Mucosa of descending colon (tissue), 3 donors: ENCODE data around the gene C6orf62. TPM values are rescaled to one million over a fixed set of nuclear protein-coding genes. Genes with fewer than 3 reads are reported as not detected.
"Not testable (repeated sequence)": the region's sequence is repeated elsewhere in the genome, so short reads cannot be mapped to it uniquely, and the experiment has no call there.

Experiments
- ATAC-seq: fragments of 200-7000 bp; cut with Tn5 transposase; one replicate; pipeline ENCODE4 v1.9.1; 2020; ENCODE audit warnings: mild to moderate bottlenecking, moderate library complexity
- DNase-seq, 3 donors: peaks; one replicate each; pipeline ENCODE4 v3.0.0-alpha.2; 2020
- H3K36me3 ChIP-seq: fragments of 200-600 bp; one replicate; pipeline ENCODE4 v1.8.0; 2021; ENCODE audit warnings: low read depth, mild to moderate bottlenecking
- H3K4me1 ChIP-seq: fragments of 200-600 bp; one replicate; pipeline ENCODE4 v1.8.0; 2021; ENCODE audit warnings: low read depth, mild to moderate bottlenecking
- H3K4me3 ChIP-seq: fragments of 200-600 bp; one replicate; pipeline ENCODE4 v1.8.0; 2021; ENCODE audit warnings: mild to moderate bottlenecking
- H3K9me3 ChIP-seq: fragments of 200-600 bp; one replicate; pipeline ENCODE4 v1.8.0; 2021; ENCODE audit warnings: mild to moderate bottlenecking
- intact Hi-C, 2 donors: fragments of 100-400 bp; cut with DNase I in 1 of 2; cut with micrococcal nuclease in 1 of 2; formaldehyde crosslinking; loops; one replicate each; pipeline versions ENCODE4 v1.11.0 to v1.11.1; 2022; cut with DNase I, micrococcal nuclease
- total RNA-seq, 3 donors: library from RNA; stranded (reverse); fragmentation: NEBNext Ultra II Directional in 2 of 3; extraction: Animal tissue kit (Norgen Biotek cat#: 25700) in 2 of 3; gene quantifications; one replicate each; pipeline versions ENCODE4 v1.2.1 to v1.2.4, GENCODE V29; 2021 to 2023
- TF ChIP-seq, protein P1 (sequence below): fragments of 200-600 bp; IDR thresholded peaks from one replicate; pipeline ENCODE4 v1.8.0; 2022; ENCODE audit warnings: antibody characterized with exemption, mild to moderate bottlenecking
- donor health status: DM: no; HTN: no; CAD: no; lungs with moderate emphysema.
- donor health status: DM: no; HTN: no; CAD: no.
- donor health status: DM: no; HTN: yes; CAD: no.

Gene C6orf62
- total RNA-seq, 3 donors from 2014 or later: 70.3 to 85.1 (median 85.1) TPM

DNA sequence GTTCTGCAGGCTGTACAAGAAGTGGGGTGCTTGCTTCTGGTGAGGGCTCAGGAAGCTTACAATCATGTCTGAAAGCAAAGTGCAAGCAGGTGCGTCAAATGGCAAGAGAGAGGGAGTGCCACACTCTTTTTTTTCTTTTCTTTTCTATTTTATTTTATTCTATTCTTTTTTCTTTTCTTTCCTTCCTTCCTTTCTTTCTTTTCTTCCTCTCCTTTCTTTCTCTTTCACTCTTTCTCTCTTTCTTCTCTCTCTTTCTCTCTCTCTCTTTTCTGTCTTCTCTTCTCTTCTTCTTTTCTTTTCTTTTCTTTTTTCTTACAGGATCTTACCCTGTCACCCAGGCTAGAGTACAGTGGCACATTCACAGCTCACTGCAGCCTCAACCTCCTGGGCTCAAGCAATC lies 32.5 kb downstream of the C6orf62 start:
- no peaks in the 10 kb centered on the region for H3K4me1 ChIP-seq
- ATAC-seq (no peak), DNase-seq (no peak)
- H3K4me3 ChIP-seq: no peak overlapping the region
- no peaks in the 10 kb centered on the region for H3K36me3 ChIP-seq
- no peaks in the 10 kb centered on the region for H3K9me3 ChIP-seq
- intact Hi-C loops: no loop called here
- TF ChIP-seq, protein P1, sequence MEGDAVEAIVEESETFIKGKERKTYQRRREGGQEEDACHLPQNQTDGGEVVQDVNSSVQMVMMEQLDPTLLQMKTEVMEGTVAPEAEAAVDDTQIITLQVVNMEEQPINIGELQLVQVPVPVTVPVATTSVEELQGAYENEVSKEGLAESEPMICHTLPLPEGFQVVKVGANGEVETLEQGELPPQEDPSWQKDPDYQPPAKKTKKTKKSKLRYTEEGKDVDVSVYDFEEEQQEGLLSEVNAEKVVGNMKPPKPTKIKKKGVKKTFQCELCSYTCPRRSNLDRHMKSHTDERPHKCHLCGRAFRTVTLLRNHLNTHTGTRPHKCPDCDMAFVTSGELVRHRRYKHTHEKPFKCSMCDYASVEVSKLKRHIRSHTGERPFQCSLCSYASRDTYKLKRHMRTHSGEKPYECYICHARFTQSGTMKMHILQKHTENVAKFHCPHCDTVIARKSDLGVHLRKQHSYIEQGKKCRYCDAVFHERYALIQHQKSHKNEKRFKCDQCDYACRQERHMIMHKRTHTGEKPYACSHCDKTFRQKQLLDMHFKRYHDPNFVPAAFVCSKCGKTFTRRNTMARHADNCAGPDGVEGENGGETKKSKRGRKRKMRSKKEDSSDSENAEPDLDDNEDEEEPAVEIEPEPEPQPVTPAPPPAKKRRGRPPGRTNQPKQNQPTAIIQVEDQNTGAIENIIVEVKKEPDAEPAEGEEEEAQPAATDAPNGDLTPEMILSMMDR: no peak

DNA sequence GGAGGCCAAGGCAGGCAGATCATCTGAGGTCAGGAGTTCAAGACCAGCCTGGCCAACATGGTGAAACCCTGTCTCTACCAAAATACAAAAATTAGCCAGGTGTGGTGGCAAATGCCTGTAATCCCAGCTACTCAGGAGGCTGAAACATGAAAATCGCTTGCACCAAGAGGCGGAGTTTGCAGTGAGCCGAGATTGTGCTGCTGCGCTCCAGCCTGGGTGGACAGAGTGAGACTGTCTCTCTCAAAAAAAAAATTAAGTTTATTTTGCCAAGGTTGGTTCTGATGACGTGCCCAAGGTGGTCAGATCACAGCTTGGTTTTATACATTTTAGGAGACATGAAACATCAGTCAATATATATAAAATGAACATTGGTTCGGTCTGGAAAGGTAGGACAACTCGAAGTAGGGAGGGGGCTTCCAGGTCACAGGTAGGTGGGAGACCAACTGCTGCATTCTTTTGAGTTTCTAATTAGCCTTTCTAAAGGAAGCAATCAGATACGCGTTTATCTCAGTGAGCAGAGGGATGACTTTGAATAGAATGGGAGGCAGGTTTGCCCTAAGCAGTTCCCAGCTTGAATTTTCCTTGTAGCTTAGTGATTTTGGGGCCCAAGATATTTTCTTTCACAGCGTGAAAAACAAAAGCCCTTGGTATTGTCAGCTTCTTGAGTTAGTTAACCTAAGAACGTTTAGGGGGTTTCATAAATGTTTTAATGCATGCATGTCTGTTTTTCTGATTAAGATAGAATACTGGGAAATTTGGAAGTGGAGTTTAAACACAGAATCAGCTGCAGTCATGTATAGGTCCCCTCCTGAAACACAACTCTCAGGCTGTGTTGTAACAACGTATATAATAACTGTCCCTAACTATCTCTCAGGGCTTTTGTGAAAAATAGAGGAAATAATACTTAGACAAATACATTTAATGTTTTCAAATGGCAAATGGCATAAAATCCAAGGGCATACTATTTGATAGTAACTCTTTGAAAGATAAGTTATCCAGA lies 35.4 kb downstream of the C6orf62 start:
- intact Hi-C loops: no loop called here
- Histone ChIP-seq H3K4me1 (no peaks in the 10 kb centered on the region), H3K36me3 (no peaks in the 10 kb centered on the region), H3K4me3 (no peak overlapping the region), H3K9me3 (no peaks in the 10 kb centered on the region)
- TF ChIP-seq, protein P1: no peak
- ATAC-seq (no peak), DNase-seq (no peak)

DNA sequence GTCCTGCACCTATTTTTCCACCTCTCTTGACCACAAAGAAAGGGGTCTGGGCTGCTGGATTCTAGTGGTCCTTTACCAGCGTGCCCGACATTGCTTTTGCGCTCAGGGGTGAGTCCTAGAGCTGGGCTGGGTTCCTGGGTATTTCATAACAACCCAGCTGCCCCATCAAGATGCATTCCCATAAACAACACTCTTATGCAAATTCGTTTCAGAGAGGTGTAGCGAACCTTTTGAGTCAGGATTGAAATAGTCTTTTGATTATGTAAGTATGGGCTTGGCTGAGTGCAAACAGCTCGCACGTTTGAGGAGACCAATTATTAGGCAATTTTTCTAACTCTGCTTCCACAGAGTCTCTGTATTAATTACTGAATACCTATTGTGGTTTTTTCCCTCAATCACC lies 38.4 kb downstream of the C6orf62 start:
- Histone ChIP-seq H3K4me1 (no peaks in the 10 kb centered on the region), H3K36me3 (no peaks in the 10 kb centered on the region), H3K9me3 (no peaks in the 10 kb centered on the region), H3K4me3 (no peak overlapping the region)
- ATAC-seq: no peak
- TF ChIP-seq, protein P1: no peak
- no peak for DNase-seq
- intact Hi-C loops: no loop called here

DNA sequence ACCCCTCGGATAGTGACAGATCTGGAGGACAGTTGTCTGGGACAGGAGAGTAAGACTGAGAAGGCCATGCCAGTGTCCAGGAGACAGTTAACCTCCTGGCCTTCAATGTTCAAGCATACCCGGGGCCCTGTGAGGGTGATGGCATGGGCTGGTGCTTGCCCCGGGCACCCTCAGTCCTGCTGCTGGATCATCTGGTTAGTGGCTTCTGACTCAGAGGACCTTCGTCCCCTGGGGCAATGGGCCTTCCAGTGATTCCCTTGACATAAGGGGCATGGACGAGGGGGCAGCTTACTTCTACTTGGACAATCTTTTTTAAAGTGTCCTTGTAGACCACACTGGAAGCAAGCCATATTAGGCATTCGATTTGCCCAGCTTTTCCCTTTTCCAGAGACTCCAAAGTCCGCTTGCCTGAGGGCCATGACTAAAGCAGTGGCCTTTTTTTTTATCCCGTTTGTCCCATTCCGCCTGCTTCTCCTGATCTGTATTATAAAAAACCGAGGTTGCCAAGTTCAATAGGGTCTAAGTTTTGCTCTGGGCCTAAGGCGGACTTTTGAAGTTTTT lies 40.1 kb downstream of the C6orf62 start:
- intact Hi-C loops, ATAC-seq, DNase-seq: not testable (repeated sequence)

DNA sequence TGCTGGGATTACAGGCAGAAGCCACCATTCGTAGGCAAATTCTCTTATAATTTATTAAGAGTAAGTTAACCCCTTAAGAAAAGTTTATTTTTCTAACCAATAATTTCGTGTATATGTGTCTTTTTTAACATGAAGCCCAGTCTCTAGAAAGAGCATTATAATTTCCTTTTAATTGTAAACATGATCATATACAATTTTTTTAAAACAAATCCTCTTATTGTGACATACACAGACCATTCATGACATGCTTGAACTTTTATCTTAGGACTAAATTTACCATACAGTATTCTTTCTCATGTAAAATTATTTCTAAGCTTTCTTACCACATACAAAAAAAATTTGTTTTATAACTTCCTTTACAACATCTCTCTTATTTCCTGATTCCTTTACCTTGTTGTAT lies 45.3 kb downstream of the C6orf62 start:
- intact Hi-C loops: no loop called here
- no peak for ATAC-seq
- peaks cover 5% of the 10 kb centered on the region for H3K9me3 ChIP-seq
- no peak for DNase-seq
- no peaks in the 10 kb centered on the region for H3K4me1 ChIP-seq
- TF ChIP-seq, protein P1: no peak
- no peak overlapping the region for H3K4me3 ChIP-seq
- H3K36me3 ChIP-seq: no peaks in the 10 kb centered on the region

More for the DNA sequence above, 40.1 kb downstream of the C6orf62 start:
- H3K9me3 ChIP-seq, H3K36me3 ChIP-seq, H3K4me3 ChIP-seq, H3K4me1 ChIP-seq: not testable (repeated sequence)

DNA sequence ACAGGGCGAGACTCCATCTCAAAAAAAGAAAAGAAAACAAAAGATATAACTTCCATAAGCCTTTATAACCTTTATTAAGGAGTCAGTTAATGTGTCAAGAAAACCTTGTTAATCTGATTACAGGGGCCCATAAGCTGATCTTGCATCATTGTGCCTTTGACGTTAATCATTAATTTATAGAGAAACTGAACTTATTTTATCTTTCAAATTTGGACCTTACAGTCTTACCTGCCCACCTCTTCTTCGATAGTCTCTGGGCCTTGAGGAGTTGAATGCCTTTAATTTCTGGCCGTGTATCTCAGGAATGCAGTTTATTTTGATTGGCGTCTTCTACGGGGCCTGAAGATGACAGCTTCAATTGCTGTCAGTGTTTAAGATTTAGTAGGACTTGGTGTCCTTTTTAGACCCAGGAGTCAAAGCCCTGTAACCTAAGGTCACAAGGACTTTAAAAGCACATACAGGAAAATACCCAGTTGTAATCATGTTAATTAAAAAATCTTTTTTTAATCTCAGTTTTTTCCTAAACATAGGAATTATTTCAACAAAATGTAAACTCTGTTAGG lies 46.3 kb downstream of the C6orf62 start:
- TF ChIP-seq, protein P1: no peak
- no peaks in the 10 kb centered on the region for H3K36me3 ChIP-seq
- H3K9me3 ChIP-seq: peaks cover 5% of the 10 kb centered on the region
- intact Hi-C loops: no loop called here
- H3K4me1 ChIP-seq: peaks cover 9% of the 10 kb centered on the region
- no peak for ATAC-seq
- DNase-seq: no peak
- no peak overlapping the region for H3K4me3 ChIP-seq

DNA sequence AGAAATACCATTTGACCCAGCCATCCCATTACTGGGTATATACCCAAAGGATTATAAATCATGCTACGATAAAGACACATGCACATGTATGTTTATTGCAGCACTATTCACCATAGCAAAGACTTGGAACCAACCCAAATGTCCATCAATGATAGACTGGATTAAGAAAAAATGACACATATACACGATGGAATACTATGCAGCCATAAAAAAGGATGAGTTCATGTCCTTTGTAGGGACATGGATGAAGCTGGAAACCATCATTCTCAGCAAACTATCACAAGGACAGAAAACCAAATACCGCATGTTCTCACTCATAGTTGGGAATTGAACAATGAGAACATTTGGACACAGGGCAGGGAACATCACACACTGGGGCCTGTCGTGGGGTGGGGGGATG lies 47.9 kb downstream of the C6orf62 start:
- H3K4me3 ChIP-seq, intact Hi-C loops, ATAC-seq, H3K9me3 ChIP-seq, H3K36me3 ChIP-seq, H3K4me1 ChIP-seq, DNase-seq: not testable (repeated sequence)

DNA sequence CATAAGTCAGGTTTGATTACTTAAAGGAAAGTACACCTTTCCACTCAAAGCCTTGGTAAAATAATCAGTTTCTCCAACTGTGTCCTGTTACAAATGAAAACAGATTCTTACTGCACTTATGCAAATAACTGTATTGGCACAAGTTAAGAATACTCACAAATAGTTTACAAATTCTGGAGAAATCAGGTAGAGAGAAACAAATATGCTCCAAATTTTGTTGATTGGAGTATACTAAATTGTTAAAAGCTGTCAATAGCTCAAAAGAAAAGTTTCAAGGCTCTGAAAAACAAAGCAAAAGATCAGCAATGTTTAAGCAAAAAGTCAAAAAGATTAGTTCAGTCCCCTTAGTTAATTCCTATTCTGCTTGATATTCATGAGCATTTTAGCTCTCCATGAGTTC lies 48.5 kb downstream of the C6orf62 start:
- H3K36me3 ChIP-seq, DNase-seq, intact Hi-C loops, H3K9me3 ChIP-seq, ATAC-seq, H3K4me3 ChIP-seq: not testable (repeated sequence)
- peaks cover 15% of the 10 kb centered on the region for H3K4me1 ChIP-seq
